ENCODE measurements around the gene STK32B.

STK32B gene

GRCh38 chr4:5143306-5143861 is 92.1 kb downstream of the STK32B start:
- TF ChIP-seq CTCF (IDR thresholded peaks at IDR 0.05; ENCODE audit: low read depth, low read length, missing control alignments), result no peak
- no peak for DNase-seq (ENCODE audit: extremely low read depth, low read depth)
- no peak overlapping the region for H3K4me3 ChIP-seq (replicated peaks; ENCODE audit: low read depth, low read length)

GRCh38 chr4:5143940-5144339 is 92.7 kb downstream of the STK32B start:
- H3K4me3 ChIP-seq (replicated peaks; ENCODE audit: low read depth, low read length), result no peak overlapping the region
- DNase-seq (ENCODE audit: extremely low read depth, low read depth), result no peak
- TF ChIP-seq CTCF (IDR thresholded peaks at IDR 0.05; ENCODE audit: low read depth, low read length, missing control alignments), result no peak

- TF ChIP-seq CTCF (IDR thresholded peaks at IDR 0.05; ENCODE audit: low read depth, low read length, missing control alignments), result no peak
- no peak for DNase-seq (ENCODE audit: extremely low read depth, low read depth)
- H3K4me3 ChIP-seq (replicated peaks; ENCODE audit: low read depth, low read length), result no peak overlapping the region
These were observed 93.1 kb downstream of the STK32B start for GRCh38 chr4:5144384-5144783.

- no peak for DNase-seq (ENCODE audit: extremely low read depth, low read depth)
- no peak for TF ChIP-seq CTCF (IDR thresholded peaks at IDR 0.05; ENCODE audit: low read depth, low read length, missing control alignments)
These were observed 95.0 kb downstream of the STK32B start for GRCh38 chr4:5146248-5146647.

GRCh38 chr4:5152521-5152920 is 101.2 kb downstream of the STK32B start:
- no peak overlapping the region for H3K4me3 ChIP-seq (replicated peaks; ENCODE audit: low read depth, low read length)
- DNase-seq (ENCODE audit: extremely low read depth, low read depth), result no peak
- TF ChIP-seq CTCF (IDR thresholded peaks at IDR 0.05; ENCODE audit: low read depth, low read length, missing control alignments), result no peak

More at GRCh38 chr4:5146248-5146647, 95.0 kb downstream of the STK32B start:
- H3K4me3 ChIP-seq (replicated peaks; ENCODE audit: low read depth, low read length), result no peak overlapping the region

- H3K4me3 ChIP-seq (replicated peaks; ENCODE audit: low read depth, low read length), result no peak overlapping the region
- no peak for DNase-seq (ENCODE audit: extremely low read depth, low read depth)
- no peak for TF ChIP-seq CTCF (IDR thresholded peaks at IDR 0.05; ENCODE audit: low read depth, low read length, missing control alignments)
These were observed 105.4 kb downstream of the STK32B start for GRCh38 chr4:5156682-5157081.
